Hematopoietic multipotent progenitor cell treated with erythropoietin and hydrocortisone succinate and interleukin-3 and kit ligand, for 17 days (in vitro differentiated cells): Measurements from ENCODE around the gene SMARCAL1.

Experiments used
- DNase-seq: peaks from one replicate; pipeline ENCODE4 v3.0.0-alpha.2; 2015; ENCODE audit warnings: low spot score

Gene SMARCAL1

GRCh38 chr2:216392945-216393840 lies 19.1 kb upstream of the SMARCAL1 start:
- no peak for DNase-seq

- DNase-seq, result no peak
These were observed 17.4 kb upstream of the SMARCAL1 start for GRCh38 chr2:216394881-216395280.

GRCh38 chr2:216399621-216400020 lies 12.7 kb upstream of the SMARCAL1 start:
- no peak for DNase-seq

- no peak for DNase-seq
These were observed 9.5 kb upstream of the SMARCAL1 start for GRCh38 chr2:216402751-216403150.

GRCh38 chr2:216404010-216404618 lies 8.2 kb upstream of the SMARCAL1 start:
- peak; percentile 61 for DNase-seq

- no peak for DNase-seq
These were observed 6.7 kb upstream of the SMARCAL1 start for GRCh38 chr2:216405588-216405987.

- no peak for DNase-seq
These were observed 5.5 kb upstream of the SMARCAL1 start for GRCh38 chr2:216406826-216407225.

- no peak for DNase-seq
These were observed 3.6 kb upstream of the SMARCAL1 start for GRCh38 chr2:216408426-216409290.

GRCh38 chr2:216410550-216410949 lies 1.7 kb upstream of the SMARCAL1 start:
- DNase-seq, result no peak

- no peak for DNase-seq
These were observed 1.6 kb downstream of the SMARCAL1 start for GRCh38 chr2:216413882-216414281.

- DNase-seq, result no peak
These were observed 2.6 kb downstream of the SMARCAL1 start for GRCh38 chr2:216414772-216415319.

GRCh38 chr2:216415541-216415940 lies 3.3 kb downstream of the SMARCAL1 start:
- no peak for DNase-seq

- DNase-seq, result no peak
These were observed 4.5 kb downstream of the SMARCAL1 start for GRCh38 chr2:216416571-216417307.

GRCh38 chr2:216418981-216419380 lies 6.7 kb downstream of the SMARCAL1 start:
- DNase-seq, result no peak

GRCh38 chr2:216420367-216421101 lies 8.2 kb downstream of the SMARCAL1 start:
- no peak for DNase-seq

- DNase-seq, result no peak
These were observed 10.8 kb downstream of the SMARCAL1 start for GRCh38 chr2:216423071-216423470.

GRCh38 chr2:216424274-216424673 lies 12.0 kb downstream of the SMARCAL1 start:
- DNase-seq, result no peak

GRCh38 chr2:216425008-216425787 lies 12.9 kb downstream of the SMARCAL1 start:
- DNase-seq, result no peak

- no peak for DNase-seq
These were observed 14.0 kb downstream of the SMARCAL1 start for GRCh38 chr2:216426166-216426777.

GRCh38 chr2:216426938-216427337 lies 14.7 kb downstream of the SMARCAL1 start:
- DNase-seq, result no peak
